Stomach (tissue), 4 donors: ENCODE measurements around the gene ADARB2.

Experiments used
- CTCF ChIP-seq, 7 experiments: fragments of 450-650 bp in 4 of 7; fragments of 200-600 bp in 3 of 7; sonication (generic) in 3 of 7; IDR thresholded peaks; one replicate each; pipeline ENCODE4 v1.5.1; 2016 to 2019; ENCODE audit warnings: antibody characterized with exemption in 7 of 7, control low read depth in 2 of 7, mild to moderate bottlenecking in 1 of 7
- EP300 ChIP-seq: sonication (generic); formaldehyde crosslinking; IDR thresholded peaks from one replicate; pipeline ENCODE4 v1.6.1; 2017; ENCODE audit warnings: antibody characterized with exemption
- POLR2A ChIP-seq, 4 donors: fragments of 450-650 bp; IDR thresholded peaks; one replicate each; pipeline ENCODE4 v1.6.1; 2016; ENCODE audit warnings: antibody characterized with exemption in 4 of 4, control low read depth in 2 of 4, mild to moderate bottlenecking in 1 of 4, moderate library complexity in 1 of 4

GRCh38 chr10:1491901-1492300, 245.4 kb downstream of the ADARB2 start:
- no peak for TF ChIP-seq POLR2A (IDR thresholded peaks at IDR 0.05)
- no peak for TF ChIP-seq CTCF (IDR thresholded peaks at IDR 0.05)
- TF ChIP-seq EP300, result no peak
